NCI-H2107 treated with DMSO at 0.1 percent for 48 hours (cell line): ENCODE measurements around the gene NTRK2.

Experiments
- DNase-seq: peaks from one replicate; lab custom pipeline; 2025; ENCODE audit not compliant: unreplicated experiment; lab: John Stamatoyannopoulos, UW

NTRK2 gene

GRCh38 chr9:84731696-84732095 lies 62.2 kb downstream of the NTRK2 start:
- DNase-seq, result no peak

- no peak for DNase-seq
Observed at GRCh38 chr9:84736081-84736480, 66.6 kb downstream of the NTRK2 start.

- DNase-seq, result no peak
Observed at GRCh38 chr9:84736536-84736935, 67.0 kb downstream of the NTRK2 start.

GRCh38 chr9:84738353-84738752 lies 68.8 kb downstream of the NTRK2 start:
- no peak for DNase-seq

GRCh38 chr9:84742261-84742660 lies 72.7 kb downstream of the NTRK2 start:
- DNase-seq, result no peak

GRCh38 chr9:84744195-84744594 lies 74.7 kb downstream of the NTRK2 start:
- DNase-seq, result no peak

- no peak for DNase-seq
Observed at GRCh38 chr9:84744726-84745125, 75.2 kb downstream of the NTRK2 start.

- no peak for DNase-seq
Observed at GRCh38 chr9:84748112-84748511, 78.6 kb downstream of the NTRK2 start.

- DNase-seq, result no peak
Observed at GRCh38 chr9:84750152-84750865, 80.8 kb downstream of the NTRK2 start.

GRCh38 chr9:84751921-84752320 lies 82.4 kb downstream of the NTRK2 start:
- DNase-seq, result no peak

GRCh38 chr9:84754461-84754860 lies 84.9 kb downstream of the NTRK2 start:
- no peak for DNase-seq

GRCh38 chr9:84754881-84755280 lies 85.4 kb downstream of the NTRK2 start:
- DNase-seq, result no peak

- no peak for DNase-seq
Observed at GRCh38 chr9:84755380-84755779, 85.9 kb downstream of the NTRK2 start.

- no peak for DNase-seq
Observed at GRCh38 chr9:84756171-84756570, 86.6 kb downstream of the NTRK2 start.

- DNase-seq, result no peak
Observed at GRCh38 chr9:84756731-84757130, 87.2 kb downstream of the NTRK2 start.

GRCh38 chr9:84758817-84759216 lies 89.3 kb downstream of the NTRK2 start:
- DNase-seq, result no peak

- no peak for DNase-seq
Observed at GRCh38 chr9:84759300-84759750, 89.8 kb downstream of the NTRK2 start.

- no peak for DNase-seq
Observed at GRCh38 chr9:84759804-84760203, 90.3 kb downstream of the NTRK2 start.

- DNase-seq, result no peak
Observed at GRCh38 chr9:84761137-84761808, 91.7 kb downstream of the NTRK2 start.

- DNase-seq, result no peak
Observed at GRCh38 chr9:84772511-84772910, 103.0 kb downstream of the NTRK2 start.

GRCh38 chr9:84773022-84773421 lies 103.5 kb downstream of the NTRK2 start:
- DNase-seq, result no peak

- DNase-seq, result no peak
Observed at GRCh38 chr9:84775056-84775643, 105.6 kb downstream of the NTRK2 start.
